K562 (cell line): ENCODE data around the gene FKBP15. TPM values are rescaled to one million over a fixed set of nuclear protein-coding genes. Genes with fewer than 3 reads are reported as not detected.

Experiments used
- ADNP ChIP-seq: fragments of 200-800 bp; sonication (Bioruptor generic); IDR thresholded peaks from 2 replicates; pipeline ENCODE4 v1.6.1; 2016; ENCODE audit warnings: missing genetic modification characterization, missing compliant biosample characterization
- DPF2 ChIP-seq: fragments of 450-650 bp; IDR thresholded peaks from 2 replicates; pipeline ENCODE4 v1.6.1; 2016
- KLF6 ChIP-seq: fragments of 250-450 bp; sonication (Bioruptor Pico); IDR thresholded peaks from 2 replicates; pipeline ENCODE4 v1.4.0; 2020; ENCODE audit warnings: mild to moderate bottlenecking, moderate library complexity, borderline replicate concordance
- ZNF318 ChIP-seq, 2 experiments: fragments of 450-650 bp; IDR thresholded peaks; 2 replicates each; pipeline ENCODE4 v1.6.1; 2016; ENCODE audit warnings: mild to moderate bottlenecking in 2 of 2, borderline replicate concordance in 1 of 2, low read depth in 1 of 2, moderate library complexity in 1 of 2
- ZNF431 ChIP-seq: sonication (generic); formaldehyde crosslinking; IDR thresholded peaks from 2 replicates; pipeline ENCODE4 v1.8.0; 2022; ENCODE audit warnings: mild to moderate bottlenecking, missing genetic modification reagents
- polyA plus RNA-seq, 8 experiments: library from polyadenylated mRNA; depleted of rRNA in 4 of 8; stranded (reverse) in 5 of 8; unstranded in 3 of 8; fragments of >200 nt; fragmentation: Nextera tagmentation in 2 of 8; fragmentation: Illumina TruSeq in 1 of 8; extraction: Ambion mirVana in 2 of 8; extraction: Trizol in 1 of 8; gene quantifications; 2 replicates each; pipeline versions ENCODE4 v1.2.1 to v1.2.3, GENCODE V29; 2011 to 2014; ENCODE audit warnings: inconsistent platforms in 1 of 8, missing spikeins in 1 of 8
- total RNA-seq, 7 experiments: library from RNA; depleted of rRNA in 6 of 7; stranded (reverse); fragments of >200 nt in 6 of 7; fragmentation: Illumina TruSeq in 2 of 7; extraction: Trizol in 2 of 7; gene quantifications; 2 replicates each; pipeline versions ENCODE4 v1.2.1 to v1.2.3, GENCODE V29; 2011 to 2021; ENCODE audit warnings: low replicate concordance in 1 of 7

The FKBP15 gene
- total and polyA plus RNA-seq, 9 of the 15 experiments (the other 6 are each of a cell fraction or from before 2014, with no cell fraction given), result 8.7 to 38.0 (median 18.9) TPM

DNA sequence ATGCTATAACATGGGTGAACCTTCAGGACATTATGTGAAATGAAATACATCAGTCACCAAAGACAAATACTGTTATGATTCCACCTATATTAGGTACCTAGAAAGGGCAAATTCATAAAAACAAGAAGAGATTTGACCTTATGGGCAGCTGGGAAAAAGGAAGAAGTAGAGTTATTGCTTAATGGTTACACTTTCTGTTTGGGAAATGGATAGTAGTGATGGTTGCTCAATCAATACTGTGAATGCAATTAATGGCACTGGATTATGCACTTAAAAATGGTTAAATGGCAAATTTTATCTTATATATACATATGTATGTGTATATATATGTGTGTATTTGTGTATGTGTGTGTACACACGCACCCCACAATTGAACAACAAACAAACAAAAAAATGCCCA is 15.2 kb downstream of the FKBP15 start (continued):
- TF ChIP-seq ZNF318 (IDR thresholded peaks at IDR 0.05; ENCODE audit: borderline replicate concordance in 1 of 2, low read depth in 1 of 2) (no peak), ADNP (tag) (no peak), KLF6 (CRISPR knock-in tag) (no peak), ZNF431 (no peak), DPF2 (no peak)
